Measurements from ENCODE around the gene ACLY. TPM values are rescaled to one million over a fixed set of nuclear protein-coding genes. Genes with fewer than 3 reads are reported as not detected.

Gene ACLY
- total and polyA plus RNA-seq, 10 of the 15 experiments (the other 5 are each of a cell fraction or from before 2014, with no cell fraction given): 32.6 to 224 (median 114) TPM

DNA sequence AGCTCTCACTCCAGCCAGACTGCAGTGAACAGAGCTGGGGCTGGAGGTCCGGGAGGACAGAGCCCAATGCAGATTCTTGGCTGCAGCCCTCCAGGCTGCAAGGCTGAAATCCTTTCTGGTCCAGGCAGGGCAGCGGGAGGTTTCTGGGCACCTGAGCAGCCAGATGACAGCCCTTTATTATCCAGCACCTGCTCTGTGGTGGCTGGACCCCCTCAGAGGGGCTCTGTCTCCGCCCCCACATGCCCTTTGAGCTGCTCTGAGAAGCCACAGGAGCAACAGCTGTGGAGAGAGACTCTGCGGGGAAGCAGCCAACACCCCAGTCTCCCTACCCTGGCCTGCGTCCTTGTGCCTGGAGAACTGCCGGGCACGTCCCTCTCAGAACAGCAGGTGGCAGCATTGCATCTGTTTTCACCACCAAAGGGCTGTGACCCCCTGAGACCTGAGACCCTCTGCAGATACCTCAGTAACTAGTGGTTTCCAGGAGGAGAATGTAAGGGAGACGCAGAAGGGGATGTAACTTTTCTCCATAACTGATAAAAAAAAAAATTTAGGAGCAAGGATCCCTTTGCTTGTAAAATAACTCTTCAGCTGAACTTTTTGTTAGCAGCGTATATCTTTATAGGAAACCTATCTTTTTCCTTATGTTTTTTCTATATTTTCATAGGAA, 44.1 kb upstream of the ACLY start (continued):
- TF ChIP-seq MTA2 (IDR thresholded peaks at IDR 0.05; ENCODE audit: low read depth) (no peak), PAX5 (IDR thresholded peaks at IDR 0.05; ENCODE audit: borderline replicate concordance, low read depth, low read length) (no peak), RELA (IDR thresholded peaks at IDR 0.05; ENCODE audit: borderline replicate concordance, partially characterized antibody) (peak; percentile 13), IKZF1 (conservative IDR thresholded peaks at IDR 0.05) (0 out of 2 replicates have a peak, but pooled peaks have one; percentile 15), SMARCA5 (IDR thresholded peaks at IDR 0.05) (peak; percentile 67; the same call in 1 of the 2 replicates), NBN (IDR thresholded peaks at IDR 0.05) (no peak), BHLHE40 (IDR thresholded peaks at IDR 0.05; ENCODE audit: borderline replicate concordance in 1 of 2, low read depth in 2 of 2, low read length in 1 of 2) (0 out of 4 replicates have a peak, but pooled peaks of 1 of the 2 experiments have one; percentile 7), MEF2B (IDR thresholded peaks at IDR 0.05; ENCODE audit: partially characterized antibody, poor library complexity, severe bottlenecking) (peak; percentile 48), SMC3 (IDR thresholded peaks at IDR 0.05; ENCODE audit: borderline replicate concordance, low read length) (peak; percentile 84)

DNA sequence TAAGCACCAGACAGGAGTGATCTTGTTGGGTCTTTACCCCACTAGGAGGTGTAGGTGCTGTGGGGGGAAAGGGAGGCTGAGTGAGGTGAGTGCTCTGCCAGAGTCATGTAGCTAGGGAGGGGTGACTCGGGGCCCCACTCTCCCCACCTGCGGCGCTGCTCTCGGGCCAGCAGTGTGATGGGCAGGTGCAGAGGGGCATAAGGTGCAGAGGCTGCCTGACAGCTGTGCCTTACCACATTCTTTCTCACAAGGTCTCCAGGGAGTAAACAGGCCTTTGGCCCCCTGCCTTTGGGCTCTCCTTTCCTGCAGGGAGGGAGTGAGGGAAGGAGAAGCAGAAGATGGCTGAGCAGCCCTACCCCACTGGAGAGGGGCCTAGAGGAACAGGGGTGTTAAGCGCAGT, 43.4 kb upstream of the ACLY start:
- no peaks in the 10 kb centered on the region for H3K36me3 ChIP-seq (ENCODE audit: control insufficient read depth in 2 of 2, insufficient read depth in 2 of 2, low read length in 1 of 2)
- H3K4me1 ChIP-seq (ENCODE audit: control insufficient read depth, insufficient read depth, low read length): peaks cover 3% of the 10 kb centered on the region; the same call in 1 of the 2 replicates
- ChIA-PET RAD21 (ENCODE audit: unreplicated experiment) (interaction anchor here (0.8 to 1.7 kb wide), 6 partner anchors 57 to 216 kb away, joined by 3 to 6 read pairs (median 4); partner anchors contain the start of genes DHX58 and NKIRAS2), POLR2A (interaction anchor here (1.6 kb wide), 1 partner anchor 159 kb away, joined by 8 read pairs; the partner anchor contains the start of gene KAT2A), CTCF (interaction anchor here (0.6 to 9.4 kb wide), 14 partner anchors 18 to 788 kb away, joined by 3 to 116 read pairs (median 8); partner anchors contain the start of genes DHX58, DNAJC7, HCRT and KAT2A), SMC1A (ENCODE audit: uncharacterized antibody, unreplicated experiment) (interaction anchor here (1.1 to 5.7 kb wide), 7 partner anchors 16 to 170 kb away, joined by 3 to 28 read pairs (median 4); partner anchors contain the start of genes DHX58 and KAT2A)
- no peak for DNase-seq (ENCODE audit: low read depth, low spot score)
- no peaks in the 10 kb centered on the region for H3K27me3 ChIP-seq (replicated peaks in 1 of 2; ENCODE audit: control insufficient read depth in 2 of 2, insufficient read depth in 2 of 2, low read length in 1 of 2)
- H3K79me2 ChIP-seq (ENCODE audit: control insufficient read depth, insufficient read depth, low read length): peaks cover 4% of the 10 kb centered on the region
- no peak for FAIRE-seq
- H3K9ac ChIP-seq (ENCODE audit: control insufficient read depth, insufficient read depth, low read length): no peak overlapping the region
- H3K4me3 ChIP-seq: no peak overlapping the region
- BruUV-seq (replicated peaks): no TSS peak
- H4K20me1 ChIP-seq (ENCODE audit: control insufficient read depth, insufficient read depth): no peaks in the 10 kb centered on the region
- no peak for ATAC-seq
- H3K9me3 ChIP-seq (replicated peaks; ENCODE audit: control insufficient read depth, insufficient read depth, low read length): no peaks in the 10 kb centered on the region
- intact Hi-C loops (cut with micrococcal nuclease; ENCODE audit: unreplicated experiment) (no loop called here), in situ Hi-C loops (cut with MboI) (loop anchor here (5.0 kb wide), 1 partner anchor 150 kb away; the partner anchor contains the start of gene DHX58)
- H3K4me2 ChIP-seq (ENCODE audit: control insufficient read depth, insufficient read depth): no peak overlapping the region
- WGBS (ENCODE audit: insufficient coverage, insufficient replicate concordance, low lambda C conversion rate, missing lambda C conversion rate): 22% methylated on average over 5 of the region's 5 CpGs
- no peak overlapping the region for H3K27ac ChIP-seq (ENCODE audit: control insufficient read depth, insufficient read depth)
- no peak overlapping the region for H2AFZ ChIP-seq (ENCODE audit: control insufficient read depth, low read depth, low read length)
- TF ChIP-seq HDAC6 (IDR thresholded peaks at IDR 0.05; ENCODE audit: unreplicated experiment) (no peak), TCF3 (IDR thresholded peaks at IDR 0.05; ENCODE audit: borderline replicate concordance, insufficient read depth, low read depth, low read length) (no peak), ASH2L (IDR thresholded peaks at IDR 0.05; ENCODE audit: borderline replicate concordance, low read depth) (no peak), ETV6 (conservative IDR thresholded peaks at IDR 0.05 in 1 of 2, IDR thresholded peaks at IDR 0.05 in 1 of 2; ENCODE audit: borderline replicate concordance in 1 of 2, low read depth in 1 of 2) (no peak), TCF7 (IDR thresholded peaks at IDR 0.05; ENCODE audit: borderline replicate concordance) (no peak), EZH2 (IDR thresholded peaks at IDR 0.05; ENCODE audit: borderline replicate concordance, control insufficient read depth, low read depth, low read length) (no peak)
- TF ChIP-seq, protein P1, sequence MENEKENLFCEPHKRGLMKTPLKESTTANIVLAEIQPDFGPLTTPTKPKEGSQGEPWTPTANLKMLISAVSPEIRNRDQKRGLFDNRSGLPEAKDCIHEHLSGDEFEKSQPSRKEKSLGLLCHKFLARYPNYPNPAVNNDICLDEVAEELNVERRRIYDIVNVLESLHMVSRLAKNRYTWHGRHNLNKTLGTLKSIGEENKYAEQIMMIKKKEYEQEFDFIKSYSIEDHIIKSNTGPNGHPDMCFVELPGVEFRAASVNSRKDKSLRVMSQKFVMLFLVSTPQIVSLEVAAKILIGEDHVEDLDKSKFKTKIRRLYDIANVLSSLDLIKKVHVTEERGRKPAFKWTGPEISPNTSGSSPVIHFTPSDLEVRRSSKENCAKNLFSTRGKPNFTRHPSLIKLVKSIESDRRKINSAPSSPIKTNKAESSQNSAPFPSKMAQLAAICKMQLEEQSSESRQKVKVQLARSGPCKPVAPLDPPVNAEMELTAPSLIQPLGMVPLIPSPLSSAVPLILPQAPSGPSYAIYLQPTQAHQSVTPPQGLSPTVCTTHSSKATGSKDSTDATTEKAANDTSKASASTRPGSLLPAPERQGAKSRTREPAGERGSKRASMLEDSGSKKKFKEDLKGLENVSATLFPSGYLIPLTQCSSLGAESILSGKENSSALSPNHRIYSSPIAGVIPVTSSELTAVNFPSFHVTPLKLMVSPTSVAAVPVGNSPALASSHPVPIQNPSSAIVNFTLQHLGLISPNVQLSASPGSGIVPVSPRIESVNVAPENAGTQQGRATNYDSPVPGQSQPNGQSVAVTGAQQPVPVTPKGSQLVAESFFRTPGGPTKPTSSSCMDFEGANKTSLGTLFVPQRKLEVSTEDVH (IDR thresholded peaks at IDR 0.05; ENCODE audit: low read depth, partially characterized antibody): no peak
- TF ChIP-seq, protein P2, sequence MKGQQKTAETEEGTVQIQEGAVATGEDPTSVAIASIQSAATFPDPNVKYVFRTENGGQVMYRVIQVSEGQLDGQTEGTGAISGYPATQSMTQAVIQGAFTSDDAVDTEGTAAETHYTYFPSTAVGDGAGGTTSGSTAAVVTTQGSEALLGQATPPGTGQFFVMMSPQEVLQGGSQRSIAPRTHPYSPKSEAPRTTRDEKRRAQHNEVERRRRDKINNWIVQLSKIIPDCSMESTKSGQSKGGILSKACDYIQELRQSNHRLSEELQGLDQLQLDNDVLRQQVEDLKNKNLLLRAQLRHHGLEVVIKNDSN (IDR thresholded peaks at IDR 0.05; ENCODE audit: borderline replicate concordance, extremely low read length, insufficient read depth, low read depth, low read length): no peak

All from GM12878 (cell line).